HL-60 (cell line): Measurements from ENCODE around the gene ALDH1L1.
A peak's percentile ranks its signal among the peaks of the same experiment; 100 is the strongest.

Experiments
- DNase-seq, 2 experiments: peaks; one replicate each; pipeline ENCODE4 v3.0.0-alpha.2; 2010 to 2020; ENCODE audit warnings: low read depth in 1 of 2, low spot score in 1 of 2
- H3K27ac ChIP-seq: fragments of 250-450 bp; sonication (Bioruptor Pico); replicated peaks from 2 replicates; pipeline ENCODE4 v1.5.1; 2020; ENCODE audit warnings: mild to moderate bottlenecking, moderate library complexity
- H3K27me3 ChIP-seq: fragments of 250-450 bp; sonication (Bioruptor Pico); 2 replicates; pipeline ENCODE4 v1.5.1; 2021; ENCODE audit warnings: mild to moderate bottlenecking, moderate library complexity; ENCODE audit not compliant: insufficient read depth, poor library complexity, severe bottlenecking
- H3K4me3 ChIP-seq: replicated peaks from 2 replicates; pipeline ENCODE4 v1.5.1; 2011; ENCODE audit warnings: mild to moderate bottlenecking, control low read depth, low read length; ENCODE audit not compliant: insufficient read depth
- CTCF ChIP-seq: IDR thresholded peaks from one replicate; pipeline ENCODE4 v1.5.1; 2011; ENCODE audit warnings: low read length, control low read depth, inconsistent platforms; ENCODE audit not compliant: insufficient read depth
- GABPA ChIP-seq: IDR thresholded peaks from 2 replicates; pipeline ENCODE4 v1.6.1; 2012; ENCODE audit warnings: low read depth
- POLR2AphosphoS5 ChIP-seq: IDR thresholded peaks from 2 replicates; pipeline ENCODE4 v1.6.1; 2012; ENCODE audit warnings: low read depth
- REST ChIP-seq: IDR thresholded peaks from 2 replicates; pipeline ENCODE4 v1.6.1; 2012; ENCODE audit warnings: low read depth; ENCODE audit not compliant: insufficient replicate concordance
- SPI1 ChIP-seq: IDR thresholded peaks from 2 replicates; pipeline ENCODE4 v1.6.1; 2012; ENCODE audit warnings: low read depth, mild to moderate bottlenecking, borderline replicate concordance

The ALDH1L1 gene

GRCh38 chr3:126129398-126129891, 50.9 kb downstream of the ALDH1L1 start:
- TF ChIP-seq REST (no peak), GABPA (no peak), SPI1 (no peak), CTCF (no peak), POLR2AphosphoS5 (no peak)
- no peak for DNase-seq
- H3K27me3 ChIP-seq: no peaks in the 10 kb centered on the region
- peak overlapping the region; percentile 48; the same call in 1 of the 2 replicates for H3K27ac ChIP-seq
- no peak overlapping the region for H3K4me3 ChIP-seq

- H3K4me3 ChIP-seq: no peak overlapping the region
- DNase-seq: no peak
- H3K27me3 ChIP-seq: no peaks in the 10 kb centered on the region
- H3K27ac ChIP-seq: no peak overlapping the region
- TF ChIP-seq CTCF: no peak
- no peak for TF ChIP-seq SPI1
- TF ChIP-seq GABPA: no peak
- TF ChIP-seq REST: no peak
- no peak for TF ChIP-seq POLR2AphosphoS5
These were observed 51.6 kb downstream of the ALDH1L1 start for GRCh38 chr3:126128504-126129397.

GRCh38 chr3:126127904-126128303, 52.5 kb downstream of the ALDH1L1 start:
- TF ChIP-seq GABPA (no peak), SPI1 (no peak), REST (no peak), POLR2AphosphoS5 (no peak), CTCF (no peak)
- DNase-seq: no peak
- H3K27ac ChIP-seq: no peak overlapping the region
- H3K27me3 ChIP-seq: no peaks in the 10 kb centered on the region
- no peak overlapping the region for H3K4me3 ChIP-seq
